Colon (tissue), 2 donors: Measurements from ENCODE around the gene ARHGAP22.
"Not testable (repeated sequence)": the region's sequence is repeated elsewhere in the genome, so short reads cannot be mapped to it uniquely, and the experiment has no call there.

ENCODE experiments used
- FAIRE-seq: peaks from 2 replicates; lab custom pipeline; 2012; peaks lifted over from hg19 to GRCh38; lab: Jason Lieb, UNC
- donor health status: control.
- donor health status: control.

The ARHGAP22 gene

GRCh38 chr10:48604991-48605508, at the start of gene ARHGAP22:
Gene ARHGAP22, minus strand, starts transcription at chr10:48605073. Its CDS starts 277 bp downstream, at chr10:48604796.
- FAIRE-seq = no peak

GRCh38 chr10:48653944-48654698, 49.2 kb upstream of the ARHGAP22 start:
- FAIRE-seq = no peak

- FAIRE-seq = no peak
These were observed 48.5 kb upstream of the ARHGAP22 start for GRCh38 chr10:48653347-48653746.

GRCh38 chr10:48652344-48652743, 47.5 kb upstream of the ARHGAP22 start:
- no peak for FAIRE-seq

- FAIRE-seq = no peak
These were observed 47.0 kb upstream of the ARHGAP22 start for GRCh38 chr10:48651839-48652238.

- no peak for FAIRE-seq
These were observed 46.4 kb upstream of the ARHGAP22 start for GRCh38 chr10:48651293-48651692.

GRCh38 chr10:48649349-48649944, 44.6 kb upstream of the ARHGAP22 start:
- no peak for FAIRE-seq

GRCh38 chr10:48648172-48648942, 43.5 kb upstream of the ARHGAP22 start:
- FAIRE-seq = no peak

GRCh38 chr10:48647073-48647472, 42.2 kb upstream of the ARHGAP22 start:
- not testable (repeated sequence) for FAIRE-seq

GRCh38 chr10:48645600-48645999, 40.7 kb upstream of the ARHGAP22 start:
- no peak for FAIRE-seq

GRCh38 chr10:48641099-48641690, 36.3 kb upstream of the ARHGAP22 start:
- FAIRE-seq = not testable (repeated sequence)

- FAIRE-seq = no peak
These were observed 35.5 kb upstream of the ARHGAP22 start for GRCh38 chr10:48640326-48640725.

GRCh38 chr10:48639632-48640031, 34.8 kb upstream of the ARHGAP22 start:
- FAIRE-seq = no peak

- FAIRE-seq = no peak
These were observed 34.1 kb upstream of the ARHGAP22 start for GRCh38 chr10:48638739-48639527.

GRCh38 chr10:48638158-48638557, 33.3 kb upstream of the ARHGAP22 start:
- no peak for FAIRE-seq

GRCh38 chr10:48636901-48637300, 32.0 kb upstream of the ARHGAP22 start:
- no peak for FAIRE-seq

- no peak for FAIRE-seq
These were observed 31.4 kb upstream of the ARHGAP22 start for GRCh38 chr10:48636231-48636630.

- no peak for FAIRE-seq
These were observed 30.2 kb upstream of the ARHGAP22 start for GRCh38 chr10:48634984-48635557.

- FAIRE-seq = no peak
These were observed 29.5 kb upstream of the ARHGAP22 start for GRCh38 chr10:48634198-48634983.
